ENCODE measurements around the gene THUMPD3. TPM values are rescaled to one million over a fixed set of nuclear protein-coding genes. Genes with fewer than 3 reads are reported as not detected.

Gene THUMPD3
- total RNA-seq, 1 donor from 2014 or later = 25.5 TPM

DNA sequence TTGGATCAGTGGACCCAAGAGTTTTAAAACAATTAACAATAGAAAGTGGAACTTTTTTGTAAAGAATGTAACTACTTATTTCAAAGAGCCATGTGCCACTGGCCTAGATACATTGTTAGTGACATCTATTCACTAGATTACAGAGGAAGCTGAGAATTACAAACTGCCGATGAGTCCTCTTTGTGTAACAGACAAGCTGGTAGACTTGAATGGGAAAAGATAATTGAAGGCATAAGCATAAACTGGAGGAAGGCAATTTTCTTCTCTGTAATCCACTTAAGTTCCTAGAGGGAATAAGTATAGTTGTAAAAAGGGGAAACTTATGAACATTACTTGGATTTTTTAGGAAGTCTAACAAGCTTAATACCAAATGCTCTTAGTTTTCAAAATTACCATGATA, 15.1 kb downstream of the THUMPD3 start:
- no peak for DNase-seq (ENCODE audit: extremely low spot score in 2 of 2)
- Histone ChIP-seq H3K4me3 (no peak overlapping the region), H3K27me3 (no peaks in the 10 kb centered on the region), H3K9me3 (no peaks in the 10 kb centered on the region), H3K4me1 (no peaks in the 10 kb centered on the region), H3K27ac (no peak overlapping the region), H3K36me3 (peaks cover 0 to 76% of the 10 kb centered on the region in 2 donors)
- no peak for TF ChIP-seq POLR2A (IDR thresholded peaks at IDR 0.05)
- TF ChIP-seq POLR2AphosphoS5 (IDR thresholded peaks at IDR 0.05; ENCODE audit: insufficient read depth in 1 of 2, low read depth in 1 of 2) = no peak
- TF ChIP-seq, protein P1, sequence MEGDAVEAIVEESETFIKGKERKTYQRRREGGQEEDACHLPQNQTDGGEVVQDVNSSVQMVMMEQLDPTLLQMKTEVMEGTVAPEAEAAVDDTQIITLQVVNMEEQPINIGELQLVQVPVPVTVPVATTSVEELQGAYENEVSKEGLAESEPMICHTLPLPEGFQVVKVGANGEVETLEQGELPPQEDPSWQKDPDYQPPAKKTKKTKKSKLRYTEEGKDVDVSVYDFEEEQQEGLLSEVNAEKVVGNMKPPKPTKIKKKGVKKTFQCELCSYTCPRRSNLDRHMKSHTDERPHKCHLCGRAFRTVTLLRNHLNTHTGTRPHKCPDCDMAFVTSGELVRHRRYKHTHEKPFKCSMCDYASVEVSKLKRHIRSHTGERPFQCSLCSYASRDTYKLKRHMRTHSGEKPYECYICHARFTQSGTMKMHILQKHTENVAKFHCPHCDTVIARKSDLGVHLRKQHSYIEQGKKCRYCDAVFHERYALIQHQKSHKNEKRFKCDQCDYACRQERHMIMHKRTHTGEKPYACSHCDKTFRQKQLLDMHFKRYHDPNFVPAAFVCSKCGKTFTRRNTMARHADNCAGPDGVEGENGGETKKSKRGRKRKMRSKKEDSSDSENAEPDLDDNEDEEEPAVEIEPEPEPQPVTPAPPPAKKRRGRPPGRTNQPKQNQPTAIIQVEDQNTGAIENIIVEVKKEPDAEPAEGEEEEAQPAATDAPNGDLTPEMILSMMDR (IDR thresholded peaks at IDR 0.05) = no peak
- intact Hi-C loops (cut with DNase I) = no loop called here

DNA sequence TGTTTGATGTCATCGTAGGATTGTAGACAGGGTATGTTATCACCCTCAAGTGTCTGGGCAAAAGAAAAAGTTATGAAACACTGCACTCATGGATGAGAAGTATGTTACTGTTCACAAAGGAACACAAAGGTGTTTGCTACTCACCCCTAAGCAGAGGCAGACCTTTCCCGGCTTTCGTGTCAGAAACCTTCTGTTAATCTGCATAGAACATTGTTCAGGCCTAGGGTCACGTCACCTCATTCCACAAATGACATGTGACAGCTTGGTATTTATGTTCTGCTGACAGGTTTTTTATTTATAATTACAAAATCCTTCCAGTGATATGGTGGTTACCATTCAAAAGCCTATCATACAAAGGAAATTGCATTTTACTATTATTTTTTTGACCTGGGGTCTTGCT, 16.5 kb downstream of the THUMPD3 start:
- intact Hi-C loops (cut with DNase I) = no loop called here

DNA sequence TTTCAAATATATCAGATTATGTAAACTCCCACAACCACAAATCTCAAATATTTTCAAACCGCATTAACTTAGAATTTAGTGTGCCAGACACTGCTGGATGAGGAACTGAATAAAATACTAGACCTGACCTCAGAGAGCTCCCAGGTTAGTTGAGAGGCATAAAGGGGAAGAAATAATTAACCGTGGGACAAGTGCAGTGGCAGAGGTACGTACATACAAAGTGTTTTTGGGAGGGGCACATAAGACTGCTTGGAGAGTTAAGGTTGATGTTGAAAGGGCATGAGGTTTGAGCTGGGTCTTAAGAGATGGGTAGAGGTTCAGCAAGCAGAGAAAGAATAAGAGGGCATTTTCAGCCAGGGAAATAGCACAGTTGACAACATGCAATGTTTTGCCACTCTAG, 17.2 kb downstream of the THUMPD3 start:
- no peak for DNase-seq (ENCODE audit: extremely low spot score in 2 of 2)
- no peak for TF ChIP-seq POLR2AphosphoS5 (IDR thresholded peaks at IDR 0.05; ENCODE audit: insufficient read depth in 1 of 2, low read depth in 1 of 2)
- TF ChIP-seq POLR2A (IDR thresholded peaks at IDR 0.05) = no peak
- TF ChIP-seq, protein P1 (IDR thresholded peaks at IDR 0.05) = no peak
- Histone ChIP-seq H3K9me3 (no peaks in the 10 kb centered on the region), H3K27me3 (no peaks in the 10 kb centered on the region), H3K36me3 (peaks cover 0 to 75% of the 10 kb centered on the region in 2 donors), H3K27ac (no peak overlapping the region), H3K4me3 (no peak overlapping the region), H3K4me1 (no peaks in the 10 kb centered on the region)
- intact Hi-C loops (cut with DNase I) = no loop called here

More for the DNA sequence above, 16.5 kb downstream of the THUMPD3 start:
- TF ChIP-seq POLR2AphosphoS5 (IDR thresholded peaks at IDR 0.05; ENCODE audit: insufficient read depth in 1 of 2, low read depth in 1 of 2) = no peak
- H3K9me3 ChIP-seq = no peaks in the 10 kb centered on the region
- H3K36me3 ChIP-seq = peaks cover 0 to 76% of the 10 kb centered on the region in 2 donors
- DNase-seq (ENCODE audit: extremely low spot score in 2 of 2) = no peak
- no peaks in the 10 kb centered on the region for H3K27me3 ChIP-seq
- no peaks in the 10 kb centered on the region for H3K4me1 ChIP-seq
- no peak overlapping the region for H3K27ac ChIP-seq
- H3K4me3 ChIP-seq = no peak overlapping the region

DNA sequence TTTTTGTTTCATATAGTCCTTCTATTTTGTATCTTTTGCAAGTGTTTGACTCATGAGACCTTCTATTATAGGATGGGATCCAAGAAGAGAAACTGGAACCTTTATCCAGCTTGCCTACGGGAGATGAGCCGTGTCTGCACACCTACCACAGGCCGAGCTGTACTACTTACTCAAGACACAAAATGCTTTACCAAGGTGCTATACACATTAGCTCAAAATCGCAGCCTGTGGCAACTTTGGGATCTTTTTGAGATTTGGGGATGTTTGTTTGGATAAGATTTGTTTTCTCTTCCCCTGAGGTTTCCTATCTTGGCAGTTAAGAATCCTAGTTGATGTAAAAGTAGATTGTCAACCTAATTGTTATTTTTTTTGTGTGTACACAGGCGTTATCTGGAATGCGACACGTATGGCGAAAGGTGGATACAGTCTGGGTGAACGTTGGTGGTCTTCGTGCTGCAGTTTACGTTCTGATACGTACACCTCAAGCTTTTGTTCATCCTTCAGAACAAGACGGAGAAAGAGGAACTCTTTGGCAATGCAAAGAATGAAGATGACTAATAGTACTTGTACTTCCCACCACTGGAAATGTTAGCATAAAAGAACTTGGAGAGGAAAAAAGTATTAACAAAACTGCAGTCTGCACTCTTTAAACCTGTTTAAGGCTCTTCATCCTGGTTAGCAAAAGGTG, 21.4 kb downstream of the THUMPD3 start:
- peaks cover 3 to 80% of the 10 kb centered on the region in 2 donors for H3K36me3 ChIP-seq
- no peak for DNase-seq (ENCODE audit: extremely low spot score in 2 of 2)
- H3K9me3 ChIP-seq = no peaks in the 10 kb centered on the region
- H3K27me3 ChIP-seq = no peaks in the 10 kb centered on the region
- intact Hi-C loops (cut with DNase I) = no loop called here
- TF ChIP-seq POLR2A (IDR thresholded peaks at IDR 0.05) (no peak), POLR2AphosphoS5 (IDR thresholded peaks at IDR 0.05; ENCODE audit: insufficient read depth in 1 of 2, low read depth in 1 of 2) (no peak)
- TF ChIP-seq, protein P1 (IDR thresholded peaks at IDR 0.05) = no peak
- H3K4me3 ChIP-seq = no peak overlapping the region
- no peak overlapping the region for H3K27ac ChIP-seq
- H3K4me1 ChIP-seq = no peaks in the 10 kb centered on the region

DNA sequence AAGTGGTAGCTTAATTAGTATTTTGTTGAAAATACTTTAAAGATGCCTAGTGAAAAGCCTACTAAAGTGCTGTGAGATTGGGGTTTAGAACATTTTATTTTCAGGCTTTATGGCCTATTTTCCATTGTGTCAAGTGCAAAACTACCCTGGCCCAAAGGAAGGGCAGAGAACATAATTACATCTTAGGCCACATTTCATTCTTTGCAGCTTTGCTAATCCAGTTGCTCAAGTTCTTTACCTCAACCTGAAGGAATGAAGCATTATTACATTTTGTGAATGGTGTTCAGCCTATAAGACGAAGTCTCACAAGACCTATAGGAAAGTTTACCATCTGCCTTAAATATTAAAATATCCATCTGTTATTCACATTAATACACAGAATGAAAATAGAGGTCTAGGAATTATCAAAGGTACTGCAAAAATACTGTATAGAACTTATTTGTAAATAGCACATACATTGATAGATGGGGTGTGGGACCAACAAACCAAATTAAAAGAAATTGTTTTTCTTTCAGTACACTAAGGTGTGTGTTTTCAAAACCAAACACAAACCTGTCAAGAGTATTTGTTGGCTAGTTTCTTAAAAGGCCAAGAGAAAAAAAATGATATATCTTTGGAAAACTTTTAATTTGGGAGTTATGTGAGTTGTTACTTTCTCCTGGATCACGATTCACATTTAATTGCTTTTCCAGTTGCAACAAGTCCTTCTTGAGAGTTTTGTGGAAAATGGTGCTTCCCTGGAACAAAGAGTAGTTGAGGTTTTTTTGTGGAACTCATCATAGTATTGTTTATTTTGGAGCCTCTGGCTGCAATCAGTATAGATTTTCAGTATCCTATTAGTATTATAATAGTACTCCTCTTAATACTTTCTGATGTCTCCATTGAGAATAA, 22.6 kb downstream of the THUMPD3 start:
- Histone ChIP-seq H3K27me3 (no peaks in the 10 kb centered on the region), H3K4me1 (no peaks in the 10 kb centered on the region), H3K9me3 (no peaks in the 10 kb centered on the region), H3K27ac (no peak overlapping the region), H3K4me3 (no peak overlapping the region), H3K36me3 (peaks cover 3 to 82% of the 10 kb centered on the region in 2 donors)
- intact Hi-C loops (cut with DNase I) = no loop called here
- DNase-seq (ENCODE audit: extremely low spot score in 2 of 2) = no peak
- no peak for TF ChIP-seq POLR2A (IDR thresholded peaks at IDR 0.05)
- TF ChIP-seq, protein P1 (IDR thresholded peaks at IDR 0.05) = no peak

Data from vagina (tissue), 2 donors.